HepG2 (cell line): ENCODE measurements around the gene ATP9A. TPM values are rescaled to one million over a fixed set of nuclear protein-coding genes. Genes with fewer than 3 reads are reported as not detected.

Experiments
- ATF5 ChIP-seq: sonication (generic); formaldehyde crosslinking; IDR thresholded peaks from 2 replicates; pipeline ENCODE4 v1.4.0; 2020; ENCODE audit warnings: mild to moderate bottlenecking, low read depth, missing genetic modification reagents
- CC2D1A ChIP-seq: sonication (generic); formaldehyde crosslinking; IDR thresholded peaks from 2 replicates; pipeline ENCODE4 v1.8.1; 2023; ENCODE audit warnings: mild to moderate bottlenecking, missing genetic modification reagents
- DMAP1 ChIP-seq: IDR thresholded peaks from 2 replicates; pipeline ENCODE4 v1.6.1; 2016
- ETS1 ChIP-seq: sonication (generic); formaldehyde crosslinking; IDR thresholded peaks from 2 replicates; pipeline ENCODE4 v1.4.0; 2020; ENCODE audit warnings: missing genetic modification reagents
- KDM4B ChIP-seq: sonication (generic); formaldehyde crosslinking; IDR thresholded peaks from 2 replicates; pipeline ENCODE4 v1.4.0; 2020; ENCODE audit warnings: missing genetic modification reagents
- KDM5B ChIP-seq: sonication (generic); formaldehyde crosslinking; IDR thresholded peaks from 2 replicates; pipeline ENCODE4 v1.4.0; 2020; ENCODE audit warnings: missing genetic modification reagents, mild to moderate bottlenecking, borderline replicate concordance
- KDM6A ChIP-seq: IDR thresholded peaks from 2 replicates; pipeline ENCODE4 v1.6.1; 2016; ENCODE audit warnings: low read depth
- MAX ChIP-seq: IDR thresholded peaks from 2 replicates; pipeline ENCODE4 v1.6.1; 2012; ENCODE audit warnings: inconsistent platforms
- RBM39 ChIP-seq: fragments of 200-400 bp; formaldehyde crosslinking; IDR thresholded peaks from one replicate; pipeline ENCODE4 v1.6.1; 2018; ENCODE audit warnings: antibody characterized with exemption, mild to moderate bottlenecking, low read depth, low read length; ENCODE audit not compliant: poor library complexity, severe bottlenecking
- REXO4 ChIP-seq: sonication (generic); formaldehyde crosslinking; IDR thresholded peaks from 2 replicates; pipeline ENCODE4 v1.8.0; 2022; ENCODE audit warnings: missing genetic modification reagents, mild to moderate bottlenecking, borderline replicate concordance
- RFXAP ChIP-seq: sonication (generic); formaldehyde crosslinking; IDR thresholded peaks from 2 replicates; pipeline ENCODE4 v1.4.0; 2020; ENCODE audit warnings: missing genetic modification reagents, borderline replicate concordance
- SMC3 ChIP-seq: IDR thresholded peaks from 2 replicates; pipeline ENCODE4 v1.6.1; 2011; ENCODE audit warnings: low read length, improper control_type of control experiment
- SOX13 ChIP-seq, 3 experiments: fragments of 450-650 bp in 1 of 3; sonication (generic) in 1 of 3; formaldehyde crosslinking in 1 of 3; IDR thresholded peaks in 2 of 3; conservative IDR thresholded peaks in 1 of 3; 2 replicates each; pipeline versions ENCODE4 v1.5.0 to v1.6.1; 2016 to 2020; ENCODE audit warnings: antibody characterized with exemption in 1 of 3, mild to moderate bottlenecking in 1 of 3, missing compliant biosample characterization in 1 of 3, missing genetic modification reagents in 1 of 3, moderate library complexity in 1 of 3
- TFAP4 ChIP-seq: sonication (generic); IDR thresholded peaks from 2 replicates; pipeline ENCODE4 v1.6.1; 2016; ENCODE audit warnings: low read depth, borderline replicate concordance
- TRIM22 ChIP-seq: fragments of 450-650 bp; IDR thresholded peaks from 2 replicates; pipeline ENCODE4 v1.6.1; 2017
- U2AF1 ChIP-seq: fragments of 200-400 bp; formaldehyde crosslinking; optimal IDR thresholded peaks from 2 replicates; pipeline ENCODE3; 2017; ENCODE audit warnings: mild to moderate bottlenecking, low read depth, low read length
- ZBTB10 ChIP-seq: sonication (generic); formaldehyde crosslinking; IDR thresholded peaks from 2 replicates; pipeline ENCODE4 v1.4.0; 2020; ENCODE audit warnings: missing genetic modification reagents, borderline replicate concordance
- ZNF264 ChIP-seq: sonication (generic); formaldehyde crosslinking; IDR thresholded peaks from 2 replicates; pipeline ENCODE4 v1.4.0; 2020; ENCODE audit warnings: missing genetic modification reagents
- ZNF276 ChIP-seq: sonication (generic); formaldehyde crosslinking; IDR thresholded peaks from 2 replicates; pipeline ENCODE4 v1.4.0; 2020; ENCODE audit warnings: mild to moderate bottlenecking, low read depth, missing genetic modification reagents
- ZNF737 ChIP-seq: sonication (generic); formaldehyde crosslinking; IDR thresholded peaks from 2 replicates; pipeline ENCODE4 v1.5.0; 2020; ENCODE audit warnings: missing genetic modification reagents, mild to moderate bottlenecking, borderline replicate concordance
- ZSCAN20 ChIP-seq: sonication (generic); formaldehyde crosslinking; IDR thresholded peaks from 2 replicates; pipeline ENCODE4 v1.4.0; 2020; ENCODE audit warnings: missing genetic modification reagents, mild to moderate bottlenecking, borderline replicate concordance
- polyA plus RNA-seq, 8 experiments: library from polyadenylated mRNA; depleted of rRNA in 3 of 8; stranded (reverse) in 7 of 8; unstranded in 1 of 8; fragments of >200 nt; fragmentation: Illumina TruSeq in 4 of 8; extraction: Trizol in 4 of 8; gene quantifications; 2 replicates each; pipeline versions ENCODE4 v1.2.1 to v1.2.3, GENCODE V29; 2011 to 2016; ENCODE audit warnings: low read depth in 4 of 8, missing spikeins in 1 of 8, mixed read lengths in 1 of 8; ENCODE audit not compliant: insufficient read depth in 1 of 8
- total RNA-seq, 5 experiments: library from RNA; depleted of rRNA; stranded (reverse); fragments of >200 nt; fragmentation: Illumina TruSeq; extraction: Trizol; gene quantifications; 2 replicates each; pipeline ENCODE4 v1.2.3, GENCODE V29; 2016; ENCODE audit warnings: low read depth in 1 of 5

The ATP9A gene
- total and polyA plus RNA-seq, 2 of the 13 experiments (the other 11 are each of a cell fraction or from before 2014, with no cell fraction given) = 11.8 to 18.5 TPM

- no peak for TF ChIP-seq TRIM22
- TF ChIP-seq RBM39 = no peak
- no peak for TF ChIP-seq U2AF1
- TF ChIP-seq ZBTB10 (CRISPR knock-in tag) = no peak
- no peak for TF ChIP-seq ETS1
- no peak for TF ChIP-seq TFAP4
- TF ChIP-seq CC2D1A = no peak
- no peak for TF ChIP-seq ZNF276 (CRISPR knock-in tag)
- no peak for TF ChIP-seq ZNF737 (CRISPR knock-in tag)
- TF ChIP-seq ATF5 = no peak
- TF ChIP-seq KDM4B (CRISPR knock-in tag) = no peak
- no peak for TF ChIP-seq SMC3
- TF ChIP-seq ZSCAN20 (CRISPR knock-in tag) = no peak
- no peak for TF ChIP-seq RFXAP (CRISPR knock-in tag)
- TF ChIP-seq SOX13 (IDR thresholded peaks at IDR 0.05) = no peak
- TF ChIP-seq SOX13 (CRISPR knock-in tag; conservative IDR thresholded peaks at IDR 0.05 in 1 of 2, IDR thresholded peaks at IDR 0.05 in 1 of 2) = peak in 1 of 2 experiments; percentile 79; a peak in 2 of 4 replicates
- TF ChIP-seq KDM5B (CRISPR knock-in tag) = no peak
- no peak for TF ChIP-seq ZNF264 (CRISPR knock-in tag)
- TF ChIP-seq KDM6A (CRISPR knock-in tag) = no peak
- no peak for TF ChIP-seq MAX
- no peak for TF ChIP-seq DMAP1
- no peak for TF ChIP-seq REXO4 (CRISPR knock-in tag)
Observed at GRCh38 chr20:51725584-51726176, 42.5 kb downstream of the ATP9A start (continued).
